ENCODE results near the gene DLK1.

The DLK1 gene

GRCh38 chr14:100736269-100737180 lies 9.8 kb downstream of the DLK1 start:
- POLR2A ChIA-PET: no interaction called here
- CTCF ChIA-PET: no interaction called here
- 91% methylated on average over 20 of the region's 22 CpGs for whole genome bisulfite sequencing (ENCODE audit: insufficient coverage)

GRCh38 chr14:100737526-100737925 lies 10.8 kb downstream of the DLK1 start:
- H3K27ac ChIP-seq (ENCODE audit: insufficient read depth in 1 of 2, low read depth in 1 of 2, low read length in 2 of 2, poor library complexity in 1 of 2, severe bottlenecking in 2 of 2): no peak overlapping the region
- POLR2A ChIA-PET: no interaction called here
- H3K36me3 ChIP-seq (ENCODE audit: control insufficient read depth in 4 of 4, insufficient read depth in 4 of 4, low read length in 3 of 4): no peaks in the 10 kb centered on the region
- CTCF ChIA-PET: no interaction called here
- no peaks in the 10 kb centered on the region for H3K4me1 ChIP-seq (ENCODE audit: control extremely low read depth in 1 of 4, control insufficient read depth in 4 of 4, insufficient read depth in 4 of 4, low read length in 3 of 4)
- H3K4me3 ChIP-seq (ENCODE audit: control insufficient read depth in 1 of 7, extremely low read depth in 1 of 7, insufficient read depth in 4 of 7, low read depth in 2 of 7, low read length in 6 of 7): no peak overlapping the region
- 98% methylated on average over 17 of the region's 17 CpGs for WGBS (ENCODE audit: insufficient coverage)
- peaks cover 0 to 2% (median 0%) of the 10 kb centered on the region in 5 experiments for H3K9me3 ChIP-seq (ENCODE audit: control extremely low read depth in 1 of 5, control insufficient read depth in 4 of 5, insufficient read depth in 2 of 5, low read depth in 1 of 5, low read length in 4 of 5)
- H3K27me3 ChIP-seq (replicated peaks in 2 of 5; ENCODE audit: control insufficient read depth in 4 of 5, insufficient read depth in 5 of 5, low read length in 4 of 5): no peaks in the 10 kb centered on the region
- no peak for DNase-seq

More at GRCh38 chr14:100736269-100737180, 9.8 kb downstream of the DLK1 start:
- Histone ChIP-seq H3K4me3 (ENCODE audit: control insufficient read depth in 1 of 7, extremely low read depth in 1 of 7, insufficient read depth in 4 of 7, low read depth in 2 of 7, low read length in 6 of 7) (no peak overlapping the region), H3K27ac (ENCODE audit: insufficient read depth in 1 of 2, low read depth in 1 of 2, low read length in 2 of 2, poor library complexity in 1 of 2, severe bottlenecking in 2 of 2) (no peak overlapping the region), H3K27me3 (replicated peaks in 2 of 5; ENCODE audit: control insufficient read depth in 4 of 5, insufficient read depth in 5 of 5, low read length in 4 of 5) (no peaks in the 10 kb centered on the region), H3K36me3 (ENCODE audit: control insufficient read depth in 4 of 4, insufficient read depth in 4 of 4, low read length in 3 of 4) (no peaks in the 10 kb centered on the region), H3K4me1 (ENCODE audit: control extremely low read depth in 1 of 4, control insufficient read depth in 4 of 4, insufficient read depth in 4 of 4, low read length in 3 of 4) (no peaks in the 10 kb centered on the region), H3K9me3 (ENCODE audit: control extremely low read depth in 1 of 5, control insufficient read depth in 4 of 5, insufficient read depth in 2 of 5, low read depth in 1 of 5, low read length in 4 of 5) (peaks cover 0 to 2% (median 0%) of the 10 kb centered on the region in 5 experiments)
- no peak for DNase-seq

- Histone ChIP-seq H3K4me1 (ENCODE audit: control extremely low read depth in 1 of 4, control insufficient read depth in 4 of 4, insufficient read depth in 4 of 4, low read length in 3 of 4) (no peaks in the 10 kb centered on the region), H3K27me3 (replicated peaks in 2 of 5; ENCODE audit: control insufficient read depth in 4 of 5, insufficient read depth in 5 of 5, low read length in 4 of 5) (no peaks in the 10 kb centered on the region), H3K36me3 (ENCODE audit: control insufficient read depth in 4 of 4, insufficient read depth in 4 of 4, low read length in 3 of 4) (no peaks in the 10 kb centered on the region), H3K4me3 (ENCODE audit: control insufficient read depth in 1 of 7, extremely low read depth in 1 of 7, insufficient read depth in 4 of 7, low read depth in 2 of 7, low read length in 6 of 7) (no peak overlapping the region), H3K9me3 (ENCODE audit: control extremely low read depth in 1 of 5, control insufficient read depth in 4 of 5, insufficient read depth in 2 of 5, low read depth in 1 of 5, low read length in 4 of 5) (peaks cover 0 to 2% (median 0%) of the 10 kb centered on the region in 5 experiments), H3K27ac (ENCODE audit: insufficient read depth in 1 of 2, low read depth in 1 of 2, low read length in 2 of 2, poor library complexity in 1 of 2, severe bottlenecking in 2 of 2) (no peak overlapping the region)
- DNase-seq: no peak
- 89% methylated on average over 5 of the region's 6 CpGs for WGBS (ENCODE audit: insufficient coverage)
- POLR2A ChIA-PET: no interaction called here
- CTCF ChIA-PET: no interaction called here
These were observed 11.6 kb downstream of the DLK1 start for GRCh38 chr14:100738269-100738691.

GRCh38 chr14:100738704-100739131 lies 12.0 kb downstream of the DLK1 start:
- no peak for DNase-seq
- CTCF ChIA-PET: no interaction called here

GRCh38 chr14:100739306-100739705 lies 12.6 kb downstream of the DLK1 start:
- H3K4me1 ChIP-seq (ENCODE audit: control extremely low read depth in 1 of 4, control insufficient read depth in 4 of 4, insufficient read depth in 4 of 4, low read length in 3 of 4): no peaks in the 10 kb centered on the region
- H3K9me3 ChIP-seq (ENCODE audit: control extremely low read depth in 1 of 5, control insufficient read depth in 4 of 5, insufficient read depth in 2 of 5, low read depth in 1 of 5, low read length in 4 of 5): peaks cover 0 to 2% (median 0%) of the 10 kb centered on the region in 5 experiments
- ChIA-PET CTCF (no interaction called here), POLR2A (interaction anchor here (0.7 kb wide), 1 partner anchor 46 kb away, joined by 4 read pairs; no protein-coding TSS in a partner anchor)
- no peak for DNase-seq
- WGBS (ENCODE audit: insufficient coverage): 97% methylated on average over 11 of the region's 11 CpGs
- no peak overlapping the region for H3K4me3 ChIP-seq (ENCODE audit: control insufficient read depth in 1 of 7, extremely low read depth in 1 of 7, insufficient read depth in 4 of 7, low read depth in 2 of 7, low read length in 6 of 7)
- H3K27me3 ChIP-seq (replicated peaks in 2 of 5; ENCODE audit: control insufficient read depth in 4 of 5, insufficient read depth in 5 of 5, low read length in 4 of 5): no peaks in the 10 kb centered on the region
- H3K36me3 ChIP-seq (ENCODE audit: control insufficient read depth in 4 of 4, insufficient read depth in 4 of 4, low read length in 3 of 4): no peaks in the 10 kb centered on the region
- no peak overlapping the region for H3K27ac ChIP-seq (ENCODE audit: insufficient read depth in 1 of 2, low read depth in 1 of 2, low read length in 2 of 2, poor library complexity in 1 of 2, severe bottlenecking in 2 of 2)

More at GRCh38 chr14:100738704-100739131, 12.0 kb downstream of the DLK1 start:
- 94% methylated on average over 10 of the region's 10 CpGs for WGBS (ENCODE audit: insufficient coverage)
- Histone ChIP-seq H3K4me1 (ENCODE audit: control extremely low read depth in 1 of 4, control insufficient read depth in 4 of 4, insufficient read depth in 4 of 4, low read length in 3 of 4) (no peaks in the 10 kb centered on the region), H3K9me3 (ENCODE audit: control extremely low read depth in 1 of 5, control insufficient read depth in 4 of 5, insufficient read depth in 2 of 5, low read depth in 1 of 5, low read length in 4 of 5) (peaks cover 0 to 2% (median 0%) of the 10 kb centered on the region in 5 experiments), H3K27ac (ENCODE audit: insufficient read depth in 1 of 2, low read depth in 1 of 2, low read length in 2 of 2, poor library complexity in 1 of 2, severe bottlenecking in 2 of 2) (no peak overlapping the region), H3K36me3 (ENCODE audit: control insufficient read depth in 4 of 4, insufficient read depth in 4 of 4, low read length in 3 of 4) (no peaks in the 10 kb centered on the region), H3K27me3 (replicated peaks in 2 of 5; ENCODE audit: control insufficient read depth in 4 of 5, insufficient read depth in 5 of 5, low read length in 4 of 5) (no peaks in the 10 kb centered on the region), H3K4me3 (ENCODE audit: control insufficient read depth in 1 of 7, extremely low read depth in 1 of 7, insufficient read depth in 4 of 7, low read depth in 2 of 7, low read length in 6 of 7) (no peak overlapping the region)
- POLR2A ChIA-PET: no interaction called here

- POLR2A ChIA-PET: no interaction called here
- H3K27ac ChIP-seq (ENCODE audit: insufficient read depth in 1 of 2, low read depth in 1 of 2, low read length in 2 of 2, poor library complexity in 1 of 2, severe bottlenecking in 2 of 2): no peak overlapping the region
- H3K9me3 ChIP-seq (ENCODE audit: control extremely low read depth in 1 of 5, control insufficient read depth in 4 of 5, insufficient read depth in 2 of 5, low read depth in 1 of 5, low read length in 4 of 5): peaks cover 0 to 2% (median 0%) of the 10 kb centered on the region in 5 experiments
- no peaks in the 10 kb centered on the region for H3K4me1 ChIP-seq (ENCODE audit: control extremely low read depth in 1 of 4, control insufficient read depth in 4 of 4, insufficient read depth in 4 of 4, low read length in 3 of 4)
- DNase-seq: no peak
- no peaks in the 10 kb centered on the region for H3K36me3 ChIP-seq (ENCODE audit: control insufficient read depth in 4 of 4, insufficient read depth in 4 of 4, low read length in 3 of 4)
- CTCF ChIA-PET: no interaction called here
- WGBS (ENCODE audit: insufficient coverage): 90% methylated on average over 6 of the region's 9 CpGs
- H3K27me3 ChIP-seq (replicated peaks in 2 of 5; ENCODE audit: control insufficient read depth in 4 of 5, insufficient read depth in 5 of 5, low read length in 4 of 5): no peaks in the 10 kb centered on the region
- H3K4me3 ChIP-seq (ENCODE audit: control insufficient read depth in 1 of 7, extremely low read depth in 1 of 7, insufficient read depth in 4 of 7, low read depth in 2 of 7, low read length in 6 of 7): no peak overlapping the region
These were observed 13.6 kb downstream of the DLK1 start for GRCh38 chr14:100740196-100740825.

- no peaks in the 10 kb centered on the region for H3K27me3 ChIP-seq (replicated peaks in 2 of 5; ENCODE audit: control insufficient read depth in 4 of 5, insufficient read depth in 5 of 5, low read length in 4 of 5)
- H3K36me3 ChIP-seq (ENCODE audit: control insufficient read depth in 4 of 4, insufficient read depth in 4 of 4, low read length in 3 of 4): no peaks in the 10 kb centered on the region
- POLR2A ChIA-PET: no interaction called here
- no peak for DNase-seq
- no peaks in the 10 kb centered on the region for H3K4me1 ChIP-seq (ENCODE audit: control extremely low read depth in 1 of 4, control insufficient read depth in 4 of 4, insufficient read depth in 4 of 4, low read length in 3 of 4)
- no peak overlapping the region for H3K27ac ChIP-seq (ENCODE audit: insufficient read depth in 1 of 2, low read depth in 1 of 2, low read length in 2 of 2, poor library complexity in 1 of 2, severe bottlenecking in 2 of 2)
- CTCF ChIA-PET: no interaction called here
- WGBS (ENCODE audit: insufficient coverage): 100% methylated on average over 6 of the region's 7 CpGs
- H3K4me3 ChIP-seq (ENCODE audit: control insufficient read depth in 1 of 7, extremely low read depth in 1 of 7, insufficient read depth in 4 of 7, low read depth in 2 of 7, low read length in 6 of 7): no peak overlapping the region
- H3K9me3 ChIP-seq (ENCODE audit: control extremely low read depth in 1 of 5, control insufficient read depth in 4 of 5, insufficient read depth in 2 of 5, low read depth in 1 of 5, low read length in 4 of 5): peaks cover 0 to 2% (median 0%) of the 10 kb centered on the region in 5 experiments
These were observed 14.2 kb downstream of the DLK1 start for GRCh38 chr14:100740929-100741328.
